A549 (cell line): ENCODE results near the gene CHIA. TPM values are rescaled to one million over a fixed set of nuclear protein-coding genes. Genes with fewer than 3 reads are reported as not detected.

Source experiments
- ATAC-seq, 2 experiments: fragments of 200-7000 bp in 1 of 2; fragments of >200 bp in 1 of 2; cut with Nextera tagmentation in 1 of 2; cut with Tn5 transposase in 1 of 2; 3 replicates each; pipeline versions ENCODE4 v1.8.0 to v1.9.1; 2018 to 2020; ENCODE audit warnings: mild to moderate bottlenecking in 1 of 2, moderate library complexity in 1 of 2
- CTCF ChIA-PET: fragments of 300-600 bp; sonication (Branson Sonifier 250); formaldehyde crosslinking; extraction: SDS; loops from one replicate; lab custom pipeline; 2021; ENCODE audit warnings: antibody characterized with exemption, inconsistent platforms; lab: Yijun Ruan, JAX
- POLR2A ChIA-PET: fragments of 350-600 bp; formaldehyde crosslinking; extraction: SDS; loops from one replicate; lab custom pipeline; 2021; ENCODE audit warnings: antibody characterized with exemption, inconsistent platforms; lab: Yijun Ruan, JAX
- DNase-seq, 2 experiments: peaks; one replicate each; pipeline versions ENCODE4 v3.0.0 to v3.0.0-alpha.2; 2011 to 2016; ENCODE audit warnings: low read depth in 1 of 2, low spot score in 1 of 2
- FAIRE-seq: peaks from 2 replicates; lab custom pipeline; 2011; peaks lifted over from hg19 to GRCh38; lab: Jason Lieb, UNC
- H3K27ac ChIP-seq, 2 experiments: fragments of >200 bp; sonication (Bioruptor Twin); formaldehyde crosslinking; 3 replicates each; pipeline ENCODE4 v1.5.1; 2016 to 2017
- H3K4me1 ChIP-seq: fragments of >200 bp; sonication (Bioruptor Twin); formaldehyde crosslinking; 3 replicates; pipeline ENCODE4 v1.6.1; 2016
- H3K4me2 ChIP-seq: fragments of >200 bp; sonication (Bioruptor Twin); formaldehyde crosslinking; 3 replicates; pipeline ENCODE4 v1.6.1; 2016
- H3K4me3 ChIP-seq: fragments of >200 bp; sonication (Bioruptor Twin); formaldehyde crosslinking; 3 replicates; pipeline ENCODE4 v1.5.1; 2016
- H3K9me3 ChIP-seq: fragments of >200 bp; sonication (Bioruptor Twin); formaldehyde crosslinking; 3 replicates; pipeline ENCODE4 v1.6.1; 2016
- ATOH8 ChIP-seq: fragments of 250-450 bp; sonication (Bioruptor Pico); IDR thresholded peaks from 2 replicates; pipeline ENCODE4 v1.5.0; 2020; ENCODE audit warnings: low read depth, mild to moderate bottlenecking, moderate library complexity
- BCL3 ChIP-seq: fragments of >200 bp; sonication (Bioruptor Twin); formaldehyde crosslinking; IDR thresholded peaks from 3 replicates; pipeline ENCODE4 v1.6.1; 2016
- CBX8 ChIP-seq: fragments of 200-600 bp; sonication (generic); IDR thresholded peaks from 2 replicates; pipeline ENCODE4 v1.6.1; 2016
- CEBPB ChIP-seq, 2 experiments: fragments of >200 bp in 1 of 2; sonication (Bioruptor Twin) in 1 of 2; formaldehyde crosslinking in 1 of 2; IDR thresholded peaks; 2 replicates each; pipeline ENCODE4 v1.6.1; 2012 to 2016
- CHD4 ChIP-seq: fragments of 200-600 bp; sonication (generic); IDR thresholded peaks from 2 replicates; pipeline ENCODE4 v1.6.1; 2016; ENCODE audit warnings: antibody characterized with exemption, mild to moderate bottlenecking, borderline replicate concordance
- EHMT2 ChIP-seq: fragments of 200-600 bp; sonication (generic); IDR thresholded peaks from 2 replicates; pipeline ENCODE4 v1.6.1; 2016; ENCODE audit warnings: antibody characterized with exemption, low read depth, mild to moderate bottlenecking, moderate library complexity
- ELK1 ChIP-seq: fragments of 150-350 bp; IDR thresholded peaks from 2 replicates; pipeline ENCODE4 v1.6.1; 2014; ENCODE audit warnings: low read depth, mild to moderate bottlenecking, low read length
- FOSL2 ChIP-seq, 2 experiments: fragments of 450-650 bp in 1 of 2; fragments of >200 bp in 1 of 2; sonication (Bioruptor Twin) in 1 of 2; formaldehyde crosslinking; IDR thresholded peaks; 2 replicates each; pipeline versions ENCODE4 v1.5.0 to v1.6.1; 2016 to 2020; ENCODE audit warnings: mild to moderate bottlenecking in 1 of 2, moderate library complexity in 1 of 2
- FOXS1 ChIP-seq: fragments of 250-450 bp; sonication (Bioruptor Pico); IDR thresholded peaks from 2 replicates; pipeline ENCODE4 v1.5.0; 2020; ENCODE audit warnings: mild to moderate bottlenecking, moderate library complexity
- GATA3 ChIP-seq: IDR thresholded peaks from 2 replicates; pipeline ENCODE4 v1.6.1; 2012; ENCODE audit warnings: borderline replicate concordance
- HES2 ChIP-seq: fragments of >200 bp; sonication (Bioruptor Twin); formaldehyde crosslinking; IDR thresholded peaks from 2 replicates; pipeline ENCODE4 v1.6.1; 2016
- MAX ChIP-seq: IDR thresholded peaks from 2 replicates; pipeline ENCODE4 v1.6.1; 2012
- MYC ChIP-seq: IDR thresholded peaks from 2 replicates; pipeline ENCODE4 v1.6.1; 2012; ENCODE audit warnings: mild to moderate bottlenecking, inconsistent platforms, low read length, improper control_type of control experiment, borderline replicate concordance
- NPAS2 ChIP-seq: fragments of 250-450 bp; sonication (Bioruptor Pico); IDR thresholded peaks from 2 replicates; pipeline ENCODE4 v1.8.0; 2022; ENCODE audit warnings: mild to moderate bottlenecking, moderate library complexity, borderline replicate concordance
- PBX3 ChIP-seq: IDR thresholded peaks from 2 replicates; pipeline ENCODE4 v1.6.1; 2012
- PHF8 ChIP-seq: fragments of 200-600 bp; sonication (generic); IDR thresholded peaks from 2 replicates; pipeline ENCODE4 v1.6.1; 2016; ENCODE audit warnings: low read depth, mild to moderate bottlenecking, antibody characterized with exemption, moderate library complexity, borderline replicate concordance
- POLR2AphosphoS2 ChIP-seq: conservative IDR thresholded peaks from 2 replicates; pipeline ENCODE4 v1.6.1; 2012; ENCODE audit warnings: low read length, improper control_type of control experiment, inconsistent platforms
- RAD21 ChIP-seq, 2 experiments: fragments of >200 bp in 1 of 2; sonication (Bioruptor Twin) in 1 of 2; formaldehyde crosslinking in 1 of 2; IDR thresholded peaks in 1 of 2; conservative IDR thresholded peaks in 1 of 2; 2 replicates in 1 of 2; 3 replicates in 1 of 2; pipeline ENCODE4 v1.6.1; 2012 to 2018; ENCODE audit warnings: inconsistent platforms in 1 of 2
- RARB ChIP-seq: fragments of 250-450 bp; sonication (Bioruptor Pico); IDR thresholded peaks from 2 replicates; pipeline ENCODE4 v1.8.0; 2021; ENCODE audit warnings: mild to moderate bottlenecking, moderate library complexity
- RCOR1 ChIP-seq: fragments of 150-350 bp; IDR thresholded peaks from 2 replicates; pipeline ENCODE4 v1.6.1; 2014; ENCODE audit warnings: antibody characterized with exemption, low read length, low read depth
- SREBF2 ChIP-seq: fragments of 450-650 bp; IDR thresholded peaks from 2 replicates; pipeline ENCODE4 v1.6.1; 2014; ENCODE audit warnings: mild to moderate bottlenecking, moderate library complexity
- TP53 ChIP-seq: fragments of 250-450 bp; sonication (Bioruptor Pico); IDR thresholded peaks from 2 replicates; pipeline ENCODE4 v1.5.0; 2021; ENCODE audit warnings: mild to moderate bottlenecking, moderate library complexity
- USF2 ChIP-seq: fragments of 450-650 bp; IDR thresholded peaks from 2 replicates; pipeline ENCODE4 v1.6.1; 2014; ENCODE audit warnings: antibody characterized with exemption
- ZFP36 ChIP-seq: fragments of 450-650 bp; IDR thresholded peaks from 2 replicates; pipeline ENCODE4 v1.6.1; 2014; ENCODE audit warnings: borderline replicate concordance; ENCODE audit not compliant: partially characterized antibody
- ZNF302 ChIP-seq: fragments of 250-450 bp; sonication (Bioruptor Pico); IDR thresholded peaks from 2 replicates; pipeline ENCODE4 v1.9.0; 2021; ENCODE audit warnings: inconsistent platforms, mild to moderate bottlenecking, moderate library complexity
- ZSCAN20 ChIP-seq: fragments of 250-450 bp; sonication (Bioruptor Pico); IDR thresholded peaks from 2 replicates; pipeline ENCODE4 v1.8.0; 2022; ENCODE audit warnings: mild to moderate bottlenecking, moderate library complexity
- WGBS: methylation state at CpG from one replicate; pipeline ENCODE4 v1.1.6; 2017; ENCODE audit errors: missing lambda C conversion rate; 5-methylcytosine and 5-hydroxymethylcytosine counted together
- polyA plus RNA-seq, 4 experiments: library from polyadenylated mRNA; depleted of rRNA in 3 of 4; stranded (reverse); fragments of >200 nt; fragmentation: RNase III in 1 of 4; extraction: RNeasy Plus Mini Kit Qiagen cat#74134 plus additional on column Dnase treatment in 1 of 4; gene quantifications; 2 replicates in 3 of 4; 3 replicates in 1 of 4; pipeline ENCODE4 v1.2.3, GENCODE V29; 2011 to 2017

Gene CHIA
- polyA plus RNA-seq, 2 of the 4 experiments (the other 2 are of a cell fraction) = not detected

GRCh38 chr1:111358964-111359363, 68.3 kb downstream of the CHIA start:
- TF ChIP-seq FOSL2 (IDR thresholded peaks at IDR 0.05) = no peak
- no peak for TF ChIP-seq FOSL2 (CRISPR knock-in tag; IDR thresholded peaks at IDR 0.05)
- TF ChIP-seq ATOH8 (CRISPR knock-in tag) = no peak
- no peak for TF ChIP-seq HES2
- TF ChIP-seq TP53 (CRISPR knock-in tag) = no peak
- no peak for TF ChIP-seq ZSCAN20 (CRISPR knock-in tag)
- no peak for TF ChIP-seq MAX
- no peak for TF ChIP-seq FOXS1 (CRISPR knock-in tag)
- TF ChIP-seq GATA3 = no peak
- no peak for TF ChIP-seq POLR2AphosphoS2
- no peak for TF ChIP-seq ZNF302
- TF ChIP-seq PBX3 = no peak
- TF ChIP-seq RARB (CRISPR knock-in tag) = no peak
- TF ChIP-seq BCL3 = no peak
- no peak for TF ChIP-seq RCOR1
- no peak for TF ChIP-seq USF2
- no peak for TF ChIP-seq RAD21 (conservative IDR thresholded peaks at IDR 0.05 in 1 of 2, IDR thresholded peaks at IDR 0.05 in 1 of 2)
- TF ChIP-seq SREBF2 = no peak
- Histone ChIP-seq H3K27ac (no peak overlapping the region), H3K4me3 (no peak overlapping the region), H3K4me2 (no peak overlapping the region), H3K9me3 (no peaks in the 10 kb centered on the region), H3K4me1 (no peaks in the 10 kb centered on the region)
- POLR2A ChIA-PET = no interaction called here
- FAIRE-seq = no peak
- CTCF ChIA-PET = interaction anchor here (1.4 kb wide), 1 partner anchor 10 kb away, joined by 3 read pairs; no protein-coding TSS in a partner anchor
- DNase-seq = no peak
- 70% methylated on average over 2 of the region's 2 CpGs for WGBS
- ATAC-seq = no peak

- Histone ChIP-seq H3K27ac (no peak overlapping the region), H3K4me2 (no peak overlapping the region), H3K4me1 (no peaks in the 10 kb centered on the region), H3K4me3 (no peak overlapping the region), H3K9me3 (no peaks in the 10 kb centered on the region)
- 38% methylated on average over 3 of the region's 3 CpGs for WGBS
- no peak for ATAC-seq
- TF ChIP-seq PHF8 (no peak), FOXS1 (CRISPR knock-in tag) (no peak), CHD4 (no peak), MAX (no peak), SREBF2 (no peak), HES2 (no peak), ATOH8 (CRISPR knock-in tag) (no peak), MYC (no peak), ELK1 (no peak), BCL3 (no peak), ZNF302 (no peak), CEBPB (IDR thresholded peaks at IDR 0.05) (no peak), EHMT2 (no peak), ZFP36 (no peak), NPAS2 (CRISPR knock-in tag) (no peak), CBX8 (no peak)
- ChIA-PET POLR2A (no interaction called here), CTCF (interaction anchor here (1.4 kb wide), 1 partner anchor 10 kb away, joined by 3 read pairs; no protein-coding TSS in a partner anchor)
- DNase-seq = no peak
- FAIRE-seq = no peak
Observed at GRCh38 chr1:111359376-111359775, 68.7 kb downstream of the CHIA start.
